Endothelial cell of umbilical vein (primary cell): Measurements from ENCODE around the gene RPGRIP1L. TPM values are rescaled to one million over a fixed set of nuclear protein-coding genes. Genes with fewer than 3 reads are reported as not detected.

Experiments
- BruUV-seq: library from RNA; stranded (reverse); fragments of 400-500 nt; replicated peaks from 2 replicates; lab custom pipeline; 2021; lab: Mats Ljungman, UMichigan
- CTCF ChIA-PET: fragments of 300-600, 350-600 bp; sonication (Branson Sonifier 250); formaldehyde crosslinking; loops from one replicate; lab custom pipeline; 2021; ENCODE audit warnings: antibody characterized with exemption, inconsistent platforms; lab: Charles Lee
- POLR2A ChIA-PET: fragments of 300-600, 350-600 bp; sonication (Branson Sonifier 250); formaldehyde crosslinking; loops from one replicate; lab custom pipeline; 2021; ENCODE audit warnings: antibody characterized with exemption, inconsistent platforms; lab: Charles Lee
- DNase-seq: peaks from one replicate; pipeline ENCODE4 v3.0.0-alpha.2; 2011; ENCODE audit warnings: low read depth, low spot score
- FAIRE-seq: peaks from 2 replicates; lab custom pipeline; 2011; peaks lifted over from hg19 to GRCh38; lab: Jason Lieb, UNC
- H2AFZ ChIP-seq: 2 replicates; pipeline ENCODE4 v1.6.0; 2012; ENCODE audit warnings: low read depth, low read length, control low read depth, inconsistent platforms
- H3K27ac ChIP-seq: 2 replicates; pipeline ENCODE4 v1.5.1; 2011; ENCODE audit warnings: low read depth, mild to moderate bottlenecking, control low read depth, low read length, moderate library complexity; ENCODE audit not compliant: insufficient read depth
- H3K27me3 ChIP-seq, 2 experiments: 2 replicates each; pipeline versions ENCODE4 v1.6.0 to v1.6.1; 2011; ENCODE audit warnings: low read length in 2 of 2, mixed read lengths in 1 of 2; ENCODE audit not compliant: control insufficient read depth in 2 of 2, insufficient read depth in 2 of 2
- H3K36me3 ChIP-seq, 2 experiments: 2 replicates in 1 of 2; 3 replicates in 1 of 2; pipeline ENCODE4 v1.5.1; 2011; ENCODE audit warnings: low read length in 2 of 2, mild to moderate bottlenecking in 1 of 2, moderate library complexity in 1 of 2; ENCODE audit not compliant: control insufficient read depth in 2 of 2, insufficient read depth in 2 of 2; ENCODE audit errors: extremely low read depth in 1 of 2
- H3K4me1 ChIP-seq: 3 replicates; pipeline ENCODE4 v1.5.1; 2011; ENCODE audit warnings: mild to moderate bottlenecking, low read length; ENCODE audit not compliant: control insufficient read depth, insufficient read depth; ENCODE audit errors: extremely low read depth
- H3K4me2 ChIP-seq: 2 replicates; pipeline ENCODE4 v1.6.1; 2011; ENCODE audit warnings: low read length, control low read depth, mixed read lengths; ENCODE audit not compliant: insufficient read depth
- H3K4me3 ChIP-seq, 3 experiments: fragments of 200-600 bp in 1 of 3; sonication (generic), shearing (Covaris generic) in 1 of 3; replicated peaks in 1 of 3; 2 replicates each; pipeline ENCODE4 v1.5.1; 2011 to 2016; ENCODE audit warnings: control low read depth in 3 of 3, low read length in 3 of 3, mild to moderate bottlenecking in 2 of 3, inconsistent platforms in 1 of 3, low read depth in 1 of 3, moderate library complexity in 1 of 3; ENCODE audit not compliant: insufficient read depth in 1 of 3
- H3K79me2 ChIP-seq: 2 replicates; pipeline ENCODE4 v1.6.0; 2012; ENCODE audit warnings: low read length, inconsistent platforms; ENCODE audit not compliant: control insufficient read depth, insufficient read depth
- H3K9ac ChIP-seq: replicated peaks from 2 replicates; pipeline ENCODE3; 2011; ENCODE audit warnings: low read length, control low read depth; ENCODE audit not compliant: insufficient read depth; ENCODE audit errors: extremely low read depth
- H3K9me1 ChIP-seq: replicated peaks from 3 replicates; pipeline ENCODE4 v1.6.0; 2011; ENCODE audit warnings: mild to moderate bottlenecking, low read length; ENCODE audit not compliant: control insufficient read depth, insufficient read depth; ENCODE audit errors: extremely low read depth
- H3K9me3 ChIP-seq: replicated peaks from 2 replicates; pipeline ENCODE4 v1.5.1; 2012; ENCODE audit warnings: low read length, inconsistent platforms; ENCODE audit not compliant: control insufficient read depth, insufficient read depth
- H4K20me1 ChIP-seq: replicated peaks from 2 replicates; pipeline ENCODE3; 2011; ENCODE audit warnings: mild to moderate bottlenecking, low read length; ENCODE audit not compliant: control insufficient read depth, insufficient read depth; ENCODE audit errors: extremely low read depth
- EZH2 ChIP-seq: IDR thresholded peaks from 2 replicates; pipeline ENCODE4 v1.6.1; 2012; ENCODE audit warnings: borderline replicate concordance, low read depth, mild to moderate bottlenecking, moderate library complexity, low read length, inconsistent platforms; ENCODE audit not compliant: severe bottlenecking
- FOS ChIP-seq: IDR thresholded peaks from 2 replicates; pipeline ENCODE4 v1.6.1; 2011; ENCODE audit warnings: mild to moderate bottlenecking, low read length, moderate library complexity, borderline replicate concordance; ENCODE audit not compliant: insufficient read depth
- GATA2 ChIP-seq: IDR thresholded peaks from 2 replicates; pipeline ENCODE4 v1.7.0; 2011; ENCODE audit warnings: low read depth, mild to moderate bottlenecking, moderate library complexity, mixed read lengths, low read length; ENCODE audit not compliant: insufficient read length, insufficient read depth
- JUN ChIP-seq: IDR thresholded peaks from 2 replicates; pipeline ENCODE4 v1.6.1; 2011; ENCODE audit warnings: borderline replicate concordance, low read depth; ENCODE audit not compliant: insufficient read length, insufficient read depth
- MYC ChIP-seq: IDR thresholded peaks from one replicate; pipeline ENCODE4 v1.6.1; 2011; ENCODE audit warnings: mild to moderate bottlenecking, low read depth, low read length
- POLR2A ChIP-seq: IDR thresholded peaks from 2 replicates; pipeline ENCODE4 v1.6.1; 2012; ENCODE audit warnings: low read depth, mild to moderate bottlenecking, control low read depth, low read length
- POLR2AphosphoS5 ChIP-seq: IDR thresholded peaks from 2 replicates; pipeline ENCODE4 v1.6.1; 2012; ENCODE audit warnings: low read depth, mild to moderate bottlenecking, control low read depth, low read length, moderate library complexity; ENCODE audit not compliant: insufficient read depth
- dilution Hi-C: fragments of 300-500 bp; cut with MboI; formaldehyde crosslinking; loops from one replicate; pipeline ENCODE4 v1.15.0; 2019; ENCODE audit warnings: low sequenced_read_pairs; ENCODE audit not compliant: extremely low pct_ligation_motif_present
- intact Hi-C: fragments of 100-400 bp; cut with micrococcal nuclease; formaldehyde crosslinking; loops from one replicate; pipeline ENCODE4 v1.10.0; 2022
- polyA plus RNA-seq, 4 experiments: library from polyadenylated mRNA; depleted of rRNA in 3 of 4; stranded (reverse) in 3 of 4; unstranded in 1 of 4; fragments of >200 nt; gene quantifications; 2 replicates each; pipeline versions ENCODE4 v1.2.1 to v1.2.3, GENCODE V29; 2011 to 2012; ENCODE audit warnings: missing spikeins in 1 of 4
- total RNA-seq: library from RNA; stranded (reverse); gene quantifications from 2 replicates; pipeline ENCODE4 v1.2.3, GENCODE V29; 2021
- TF ChIP-seq, protein P1 (sequence below), 2 donors: IDR thresholded peaks; 1 replicate in 1 of 2; 2 replicates in 1 of 2; pipeline ENCODE4 v1.5.1; 2011; ENCODE audit warnings: low read length in 2 of 2, mild to moderate bottlenecking in 2 of 2, moderate library complexity in 2 of 2, control low read depth in 1 of 2, inconsistent platforms in 1 of 2, low read depth in 1 of 2; ENCODE audit not compliant: insufficient read depth in 1 of 2; ENCODE audit errors: extremely low read depth in 1 of 2
- TF ChIP-seq, protein P2 (sequence below): IDR thresholded peaks from 2 replicates; pipeline ENCODE4 v1.6.1; 2011; ENCODE audit not compliant: insufficient read depth, insufficient read length

Gene RPGRIP1L
- total and polyA plus RNA-seq, 2 donors (not counting 3 experiments of a cell fraction or from before 2014, with no cell fraction given): 3.2 to 13.2 TPM

DNA sequence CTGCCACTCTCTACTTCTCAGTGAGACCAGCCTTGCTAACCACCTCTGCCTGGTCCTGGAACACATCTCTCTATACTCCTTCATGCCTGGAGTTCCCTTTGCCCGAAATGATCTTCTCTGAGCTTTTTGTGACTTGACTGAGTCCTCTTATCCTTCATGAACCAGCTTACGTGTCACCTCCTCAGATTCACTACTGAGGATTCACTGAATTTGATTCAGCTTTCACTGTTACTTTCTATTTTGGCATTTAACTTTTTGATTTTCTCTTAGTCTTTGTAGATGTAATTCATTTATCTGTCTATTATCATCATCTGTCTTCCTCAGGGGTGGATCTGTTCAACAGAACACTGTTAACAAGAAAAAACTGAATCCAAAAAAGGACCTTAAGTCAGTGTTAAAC, 95.6 kb downstream of the RPGRIP1L start:
- no peaks in the 10 kb centered on the region for H3K36me3 ChIP-seq
- TF ChIP-seq GATA2: no peak
- no peak for TF ChIP-seq POLR2AphosphoS5
- no peak for TF ChIP-seq FOS
- TF ChIP-seq, protein P1, sequence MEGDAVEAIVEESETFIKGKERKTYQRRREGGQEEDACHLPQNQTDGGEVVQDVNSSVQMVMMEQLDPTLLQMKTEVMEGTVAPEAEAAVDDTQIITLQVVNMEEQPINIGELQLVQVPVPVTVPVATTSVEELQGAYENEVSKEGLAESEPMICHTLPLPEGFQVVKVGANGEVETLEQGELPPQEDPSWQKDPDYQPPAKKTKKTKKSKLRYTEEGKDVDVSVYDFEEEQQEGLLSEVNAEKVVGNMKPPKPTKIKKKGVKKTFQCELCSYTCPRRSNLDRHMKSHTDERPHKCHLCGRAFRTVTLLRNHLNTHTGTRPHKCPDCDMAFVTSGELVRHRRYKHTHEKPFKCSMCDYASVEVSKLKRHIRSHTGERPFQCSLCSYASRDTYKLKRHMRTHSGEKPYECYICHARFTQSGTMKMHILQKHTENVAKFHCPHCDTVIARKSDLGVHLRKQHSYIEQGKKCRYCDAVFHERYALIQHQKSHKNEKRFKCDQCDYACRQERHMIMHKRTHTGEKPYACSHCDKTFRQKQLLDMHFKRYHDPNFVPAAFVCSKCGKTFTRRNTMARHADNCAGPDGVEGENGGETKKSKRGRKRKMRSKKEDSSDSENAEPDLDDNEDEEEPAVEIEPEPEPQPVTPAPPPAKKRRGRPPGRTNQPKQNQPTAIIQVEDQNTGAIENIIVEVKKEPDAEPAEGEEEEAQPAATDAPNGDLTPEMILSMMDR (IDR thresholded peaks at IDR 0.05; ENCODE audit: extremely low read depth in 1 of 2, insufficient read depth in 1 of 2, low read depth in 1 of 2, low read length in 2 of 2): no peak
- no peak for TF ChIP-seq EZH2
- TF ChIP-seq, protein P2, sequence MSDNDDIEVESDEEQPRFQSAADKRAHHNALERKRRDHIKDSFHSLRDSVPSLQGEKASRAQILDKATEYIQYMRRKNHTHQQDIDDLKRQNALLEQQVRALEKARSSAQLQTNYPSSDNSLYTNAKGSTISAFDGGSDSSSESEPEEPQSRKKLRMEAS: no peak
- TF ChIP-seq POLR2A: no peak
- no peak for TF ChIP-seq MYC
- no peak for TF ChIP-seq JUN
- no peaks in the 10 kb centered on the region for H3K79me2 ChIP-seq
- H3K4me1 ChIP-seq: no peaks in the 10 kb centered on the region
- ChIA-PET POLR2A (no interaction called here), CTCF (no interaction called here)
- H3K27me3 ChIP-seq: no peaks in the 10 kb centered on the region
- H3K4me3 ChIP-seq: no peak overlapping the region
- H3K9me1 ChIP-seq: no peaks in the 10 kb centered on the region
- DNase-seq (no peak), FAIRE-seq (no peak)
- no peak overlapping the region for H3K9ac ChIP-seq
- intact Hi-C loops: no loop called here
- H3K27ac ChIP-seq: no peak overlapping the region
- no peaks in the 10 kb centered on the region for H3K9me3 ChIP-seq
- no TSS peak for BruUV-seq
- no peak overlapping the region for H3K4me2 ChIP-seq
- dilution Hi-C loops: no loop called here
- H4K20me1 ChIP-seq: no peaks in the 10 kb centered on the region
- H2AFZ ChIP-seq: no peak overlapping the region
